SK-N-SH treated with all-trans-retinoic acid at 6 μM for 48 hours (cell line): Measurements from ENCODE around the gene COX15.

Experiments used
- ATAC-seq: fragments of 200-7000 bp; cut with Tn5 transposase; 3 replicates; pipeline ENCODE4 v1.9.1; 2020; ENCODE audit warnings: mild to moderate bottlenecking, moderate library complexity
- ARNTL ChIP-seq: fragments of 450-650 bp; formaldehyde crosslinking; IDR thresholded peaks from 2 replicates; pipeline ENCODE4 v1.5.0; 2020; ENCODE audit warnings: low read depth, mild to moderate bottlenecking, moderate library complexity, borderline replicate concordance
- BACH2 ChIP-seq: fragments of 250-450 bp; sonication (Bioruptor Pico); IDR thresholded peaks from 2 replicates; pipeline ENCODE4 v1.9.0; 2021; ENCODE audit warnings: mild to moderate bottlenecking, borderline replicate concordance
- CSDC2 ChIP-seq: fragments of 250-450 bp; sonication (Bioruptor Pico); IDR thresholded peaks from 2 replicates; pipeline ENCODE4 v1.5.0; 2020; ENCODE audit warnings: mild to moderate bottlenecking, moderate library complexity
- ESRRG ChIP-seq: fragments of 250-450 bp; sonication (Bioruptor Pico); IDR thresholded peaks from 2 replicates; pipeline ENCODE4 v1.6.1; 2021; ENCODE audit warnings: mild to moderate bottlenecking
- GLIS3 ChIP-seq: fragments of 250-450 bp; sonication (Bioruptor Pico); IDR thresholded peaks from 2 replicates; pipeline ENCODE4 v1.5.0; 2020; ENCODE audit warnings: mild to moderate bottlenecking, moderate library complexity
- OSR1 ChIP-seq: fragments of 250-450 bp; sonication (Bioruptor Pico); IDR thresholded peaks from 2 replicates; pipeline ENCODE4 v1.8.0; 2022; ENCODE audit warnings: moderate library complexity, mild to moderate bottlenecking, inconsistent platforms
- PPARA ChIP-seq: fragments of 250-450 bp; sonication (Bioruptor Pico); IDR thresholded peaks from 2 replicates; pipeline ENCODE4 v1.5.0; 2020; ENCODE audit warnings: mild to moderate bottlenecking, borderline replicate concordance
- RARB ChIP-seq: fragments of 250-450 bp; sonication (Bioruptor Pico); IDR thresholded peaks from 2 replicates; pipeline ENCODE4 v1.8.0; 2021; ENCODE audit warnings: mild to moderate bottlenecking, moderate library complexity
- TCF4 ChIP-seq: fragments of 250-450 bp; sonication (Bioruptor Pico); IDR thresholded peaks from 2 replicates; pipeline ENCODE4 v1.8.0; 2021; ENCODE audit warnings: mild to moderate bottlenecking, moderate library complexity, borderline replicate concordance
- TOX ChIP-seq: fragments of 250-450 bp; sonication (Bioruptor Pico); IDR thresholded peaks from 2 replicates; pipeline ENCODE4 v1.8.0; 2021; ENCODE audit warnings: mild to moderate bottlenecking, moderate library complexity, borderline replicate concordance
- ZC3H10 ChIP-seq: fragments of 250-450 bp; sonication (Bioruptor Pico); IDR thresholded peaks from 2 replicates; pipeline ENCODE4 v1.5.1; 2021; ENCODE audit warnings: mild to moderate bottlenecking, moderate library complexity
- ZFP3 ChIP-seq: fragments of 250-450 bp; sonication (Bioruptor Pico); IDR thresholded peaks from 2 replicates; pipeline ENCODE4 v1.5.0; 2020; ENCODE audit warnings: mild to moderate bottlenecking, moderate library complexity
- ZFP30 ChIP-seq: fragments of 450-650 bp; formaldehyde crosslinking; IDR thresholded peaks from 2 replicates; pipeline ENCODE4 v1.5.0; 2022; ENCODE audit warnings: mild to moderate bottlenecking, moderate library complexity
- ZNF70 ChIP-seq: fragments of 450-650 bp; formaldehyde crosslinking; IDR thresholded peaks from 2 replicates; pipeline ENCODE4 v1.5.0; 2020; ENCODE audit warnings: mild to moderate bottlenecking, moderate library complexity
- ZNF8 ChIP-seq: fragments of 450-650 bp; formaldehyde crosslinking; IDR thresholded peaks from 2 replicates; pipeline ENCODE4 v1.5.0; 2020; ENCODE audit warnings: mild to moderate bottlenecking, moderate library complexity
- TF ChIP-seq, protein P1 (sequence below): fragments of 250-450 bp; sonication (Bioruptor Pico); IDR thresholded peaks from 2 replicates; pipeline ENCODE4 v1.8.0; 2021; ENCODE audit warnings: low read depth, mild to moderate bottlenecking, moderate library complexity, borderline replicate concordance
- TF ChIP-seq, protein P2 (sequence below): fragments of 250-450 bp; sonication (Bioruptor Pico); IDR thresholded peaks from 2 replicates; pipeline ENCODE4 v1.5.0; 2020; ENCODE audit warnings: mild to moderate bottlenecking, moderate library complexity
- TF ChIP-seq, protein P3 (sequence below): fragments of 250-450 bp; sonication (Bioruptor Pico); IDR thresholded peaks from 2 replicates; pipeline ENCODE4 v1.5.1; 2021; ENCODE audit warnings: mild to moderate bottlenecking, moderate library complexity
- TF ChIP-seq, protein P4 (sequence below): fragments of 250-450 bp; sonication (Bioruptor Pico); IDR thresholded peaks from 2 replicates; pipeline ENCODE4 v1.8.0; 2020; ENCODE audit warnings: mild to moderate bottlenecking, moderate library complexity, borderline replicate concordance
- TF ChIP-seq, protein P5 (sequence below): fragments of 250-450 bp; sonication (Bioruptor Pico); IDR thresholded peaks from 2 replicates; pipeline ENCODE4 v1.5.1; 2020; ENCODE audit warnings: low read depth, mild to moderate bottlenecking, moderate library complexity

Gene COX15

DNA sequence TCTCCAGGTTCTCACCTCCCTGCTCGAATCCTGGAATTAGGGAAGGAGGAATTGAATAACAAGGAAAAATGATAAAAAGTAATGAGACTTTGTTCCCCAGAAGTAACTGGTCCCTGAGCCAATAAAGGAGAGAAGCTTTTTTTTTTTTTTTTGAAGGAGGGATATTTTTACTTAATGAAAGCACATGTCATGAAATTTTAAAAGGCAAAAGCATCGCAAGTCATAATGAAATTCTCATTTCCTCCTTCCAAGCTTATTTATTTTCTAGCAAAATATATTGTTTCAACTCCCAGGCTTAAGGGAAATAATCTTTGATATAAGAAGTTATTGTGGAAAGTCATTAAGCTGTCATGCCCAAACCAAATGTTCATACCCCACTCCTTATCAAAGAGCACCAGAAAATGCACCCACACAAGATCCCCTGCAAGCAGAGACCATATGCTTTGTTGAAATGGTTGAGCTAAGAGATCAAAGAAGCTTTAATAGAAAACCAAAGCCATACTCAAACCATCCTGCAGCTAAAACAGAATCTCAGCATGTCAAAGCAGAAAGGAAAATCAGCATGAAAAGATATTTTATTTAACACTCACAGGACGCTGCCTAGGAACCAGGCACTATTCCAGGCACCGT is 33.9 kb upstream of the COX15 start:
- no peak for ATAC-seq
- TF ChIP-seq GLIS3 (CRISPR knock-in tag) (no peak), ZC3H10 (CRISPR knock-in tag) (no peak), TCF4 (CRISPR knock-in tag) (no peak), TOX (CRISPR knock-in tag) (no peak), OSR1 (CRISPR knock-in tag) (no peak), ESRRG (CRISPR knock-in tag) (no peak), PPARA (CRISPR knock-in tag) (no peak), ZFP30 (CRISPR knock-in tag) (no peak), ZFP3 (no peak), BACH2 (CRISPR knock-in tag) (no peak), ZNF8 (CRISPR knock-in tag) (no peak), ARNTL (CRISPR knock-in tag) (no peak)
- TF ChIP-seq, protein P1, sequence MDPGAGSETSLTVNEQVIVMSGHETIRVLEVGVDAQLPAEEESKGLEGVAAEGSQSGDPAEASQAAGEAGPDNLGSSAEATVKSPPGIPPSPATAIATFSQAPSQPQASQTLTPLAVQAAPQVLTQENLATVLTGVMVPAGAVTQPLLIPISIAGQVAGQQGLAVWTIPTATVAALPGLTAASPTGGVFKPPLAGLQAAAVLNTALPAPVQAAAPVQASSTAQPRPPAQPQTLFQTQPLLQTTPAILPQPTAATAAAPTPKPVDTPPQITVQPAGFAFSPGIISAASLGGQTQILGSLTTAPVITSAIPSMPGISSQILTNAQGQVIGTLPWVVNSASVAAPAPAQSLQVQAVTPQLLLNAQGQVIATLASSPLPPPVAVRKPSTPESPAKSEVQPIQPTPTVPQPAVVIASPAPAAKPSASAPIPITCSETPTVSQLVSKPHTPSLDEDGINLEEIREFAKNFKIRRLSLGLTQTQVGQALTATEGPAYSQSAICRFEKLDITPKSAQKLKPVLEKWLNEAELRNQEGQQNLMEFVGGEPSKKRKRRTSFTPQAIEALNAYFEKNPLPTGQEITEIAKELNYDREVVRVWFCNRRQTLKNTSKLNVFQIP (CRISPR knock-in tag), result no peak
- TF ChIP-seq, protein P2, sequence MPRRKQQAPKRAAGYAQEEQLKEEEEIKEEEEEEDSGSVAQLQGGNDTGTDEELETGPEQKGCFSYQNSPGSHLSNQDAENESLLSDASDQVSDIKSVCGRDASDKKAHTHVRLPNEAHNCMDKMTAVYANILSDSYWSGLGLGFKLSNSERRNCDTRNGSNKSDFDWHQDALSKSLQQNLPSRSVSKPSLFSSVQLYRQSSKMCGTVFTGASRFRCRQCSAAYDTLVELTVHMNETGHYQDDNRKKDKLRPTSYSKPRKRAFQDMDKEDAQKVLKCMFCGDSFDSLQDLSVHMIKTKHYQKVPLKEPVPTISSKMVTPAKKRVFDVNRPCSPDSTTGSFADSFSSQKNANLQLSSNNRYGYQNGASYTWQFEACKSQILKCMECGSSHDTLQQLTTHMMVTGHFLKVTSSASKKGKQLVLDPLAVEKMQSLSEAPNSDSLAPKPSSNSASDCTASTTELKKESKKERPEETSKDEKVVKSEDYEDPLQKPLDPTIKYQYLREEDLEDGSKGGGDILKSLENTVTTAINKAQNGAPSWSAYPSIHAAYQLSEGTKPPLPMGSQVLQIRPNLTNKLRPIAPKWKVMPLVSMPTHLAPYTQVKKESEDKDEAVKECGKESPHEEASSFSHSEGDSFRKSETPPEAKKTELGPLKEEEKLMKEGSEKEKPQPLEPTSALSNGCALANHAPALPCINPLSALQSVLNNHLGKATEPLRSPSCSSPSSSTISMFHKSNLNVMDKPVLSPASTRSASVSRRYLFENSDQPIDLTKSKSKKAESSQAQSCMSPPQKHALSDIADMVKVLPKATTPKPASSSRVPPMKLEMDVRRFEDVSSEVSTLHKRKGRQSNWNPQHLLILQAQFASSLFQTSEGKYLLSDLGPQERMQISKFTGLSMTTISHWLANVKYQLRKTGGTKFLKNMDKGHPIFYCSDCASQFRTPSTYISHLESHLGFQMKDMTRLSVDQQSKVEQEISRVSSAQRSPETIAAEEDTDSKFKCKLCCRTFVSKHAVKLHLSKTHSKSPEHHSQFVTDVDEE, result no peak
- TF ChIP-seq, protein P3, sequence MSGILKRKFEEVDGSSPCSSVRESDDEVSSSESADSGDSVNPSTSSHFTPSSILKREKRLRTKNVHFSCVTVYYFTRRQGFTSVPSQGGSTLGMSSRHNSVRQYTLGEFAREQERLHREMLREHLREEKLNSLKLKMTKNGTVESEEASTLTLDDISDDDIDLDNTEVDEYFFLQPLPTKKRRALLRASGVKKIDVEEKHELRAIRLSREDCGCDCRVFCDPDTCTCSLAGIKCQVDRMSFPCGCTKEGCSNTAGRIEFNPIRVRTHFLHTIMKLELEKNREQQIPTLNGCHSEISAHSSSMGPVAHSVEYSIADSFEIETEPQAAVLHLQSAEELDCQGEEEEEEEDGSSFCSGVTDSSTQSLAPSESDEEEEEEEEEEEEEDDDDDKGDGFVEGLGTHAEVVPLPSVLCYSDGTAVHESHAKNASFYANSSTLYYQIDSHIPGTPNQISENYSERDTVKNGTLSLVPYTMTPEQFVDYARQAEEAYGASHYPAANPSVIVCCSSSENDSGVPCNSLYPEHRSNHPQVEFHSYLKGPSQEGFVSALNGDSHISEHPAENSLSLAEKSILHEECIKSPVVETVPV (CRISPR knock-in tag), result no peak
- TF ChIP-seq, protein P4, sequence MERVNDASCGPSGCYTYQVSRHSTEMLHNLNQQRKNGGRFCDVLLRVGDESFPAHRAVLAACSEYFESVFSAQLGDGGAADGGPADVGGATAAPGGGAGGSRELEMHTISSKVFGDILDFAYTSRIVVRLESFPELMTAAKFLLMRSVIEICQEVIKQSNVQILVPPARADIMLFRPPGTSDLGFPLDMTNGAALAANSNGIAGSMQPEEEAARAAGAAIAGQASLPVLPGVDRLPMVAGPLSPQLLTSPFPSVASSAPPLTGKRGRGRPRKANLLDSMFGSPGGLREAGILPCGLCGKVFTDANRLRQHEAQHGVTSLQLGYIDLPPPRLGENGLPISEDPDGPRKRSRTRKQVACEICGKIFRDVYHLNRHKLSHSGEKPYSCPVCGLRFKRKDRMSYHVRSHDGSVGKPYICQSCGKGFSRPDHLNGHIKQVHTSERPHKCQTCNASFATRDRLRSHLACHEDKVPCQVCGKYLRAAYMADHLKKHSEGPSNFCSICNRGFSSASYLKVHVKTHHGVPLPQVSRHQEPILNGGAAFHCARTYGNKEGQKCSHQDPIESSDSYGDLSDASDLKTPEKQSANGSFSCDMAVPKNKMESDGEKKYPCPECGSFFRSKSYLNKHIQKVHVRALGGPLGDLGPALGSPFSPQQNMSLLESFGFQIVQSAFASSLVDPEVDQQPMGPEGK (CRISPR knock-in tag), result no peak

DNA sequence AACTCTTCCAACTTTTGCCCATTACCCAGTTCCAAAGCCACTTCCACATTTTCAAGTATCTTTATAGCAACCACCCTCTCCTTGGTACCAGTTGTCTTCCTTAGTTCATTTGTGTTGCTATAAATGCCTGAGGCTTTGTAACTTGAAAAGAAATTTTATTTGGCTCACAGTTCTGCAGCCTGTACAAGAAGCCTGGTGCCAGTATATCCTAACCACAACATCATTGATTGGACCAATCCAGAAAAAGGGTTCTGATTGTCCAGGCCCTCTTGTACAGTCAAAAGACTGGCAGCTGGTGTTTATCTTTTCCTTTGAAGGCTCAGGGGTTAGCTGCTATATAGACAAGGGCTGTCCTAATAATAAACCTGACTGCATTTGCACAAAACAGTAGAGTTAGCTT is 29.4 kb upstream of the COX15 start:
- ATAC-seq, result no peak
- TF ChIP-seq ZNF70 (CRISPR knock-in tag), result no peak
- no peak for TF ChIP-seq ESRRG (CRISPR knock-in tag)
- TF ChIP-seq GLIS3 (CRISPR knock-in tag), result no peak
- TF ChIP-seq BACH2 (CRISPR knock-in tag), result no peak
- no peak for TF ChIP-seq ZC3H10 (CRISPR knock-in tag)
- TF ChIP-seq RARB (CRISPR knock-in tag), result no peak
- TF ChIP-seq TOX (CRISPR knock-in tag), result no peak
- TF ChIP-seq, protein P1 (CRISPR knock-in tag), result no peak
- TF ChIP-seq ARNTL (CRISPR knock-in tag), result no peak
- no peak for TF ChIP-seq ZFP30 (CRISPR knock-in tag)
- TF ChIP-seq CSDC2, result no peak
- TF ChIP-seq ZNF8 (CRISPR knock-in tag), result no peak
- TF ChIP-seq, protein P4 (CRISPR knock-in tag), result no peak
- TF ChIP-seq, protein P5, sequence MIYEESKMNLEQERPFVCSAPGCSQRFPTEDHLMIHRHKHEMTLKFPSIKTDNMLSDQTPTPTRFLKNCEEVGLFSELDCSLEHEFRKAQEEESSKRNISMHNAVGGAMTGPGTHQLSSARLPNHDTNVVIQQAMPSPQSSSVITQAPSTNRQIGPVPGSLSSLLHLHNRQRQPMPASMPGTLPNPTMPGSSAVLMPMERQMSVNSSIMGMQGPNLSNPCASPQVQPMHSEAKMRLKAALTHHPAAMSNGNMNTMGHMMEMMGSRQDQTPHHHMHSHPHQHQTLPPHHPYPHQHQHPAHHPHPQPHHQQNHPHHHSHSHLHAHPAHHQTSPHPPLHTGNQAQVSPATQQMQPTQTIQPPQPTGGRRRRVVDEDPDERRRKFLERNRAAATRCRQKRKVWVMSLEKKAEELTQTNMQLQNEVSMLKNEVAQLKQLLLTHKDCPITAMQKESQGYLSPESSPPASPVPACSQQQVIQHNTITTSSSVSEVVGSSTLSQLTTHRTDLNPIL, result no peak
- TF ChIP-seq TCF4 (CRISPR knock-in tag), result no peak
- TF ChIP-seq, all 23 proteins: peak for 0
